ENCODE data around the gene MCM3. TPM values are rescaled to one million over a fixed set of nuclear protein-coding genes. Genes with fewer than 3 reads are reported as not detected.

Gene MCM3
- total and polyA plus RNA-seq, 7 experiments from 2014 or later: 20.3 to 157 (median 47.9) TPM

- peak in 1 of 9 donors; percentile 68 for DNase-seq
- intact Hi-C loops (cut with micrococcal nuclease): loop anchor here in 1 of 2 donors (2.0 to 5.0 kb wide), 2 partner anchors 65 to 165 kb away; no protein-coding TSS in a partner anchor
- no peaks in the 10 kb centered on the region for H3K36me3 ChIP-seq (ENCODE audit: control insufficient read depth in 2 of 3, insufficient read depth in 3 of 3, low read length in 3 of 3)
- no peaks in the 10 kb centered on the region for H3K9me3 Mint-ChIP-seq
- CTCF ChIA-PET: no interaction called here
- peaks cover 0 to 4% of the 10 kb centered on the region in 2 donors for H3K4me1 ChIP-seq (ENCODE audit: control insufficient read depth in 2 of 2, insufficient read depth in 2 of 2, low read length in 2 of 2)
- H3K27ac ChIP-seq (ENCODE audit: low read depth, low read length): no peak overlapping the region
- ATAC-seq: no peak
- POLR2A ChIA-PET: no interaction called here
- H3K4me3 ChIP-seq (ENCODE audit: low read length): no peak overlapping the region
- peaks cover 0 to 4% (median 0%) of the 10 kb centered on the region in 5 donors for H3K36me3 Mint-ChIP-seq
- H3K4me1 Mint-ChIP-seq: peaks cover 0 to 42% (median 3%) of the 10 kb centered on the region in 7 donors
- H3K9me3 ChIP-seq (ENCODE audit: control insufficient read depth in 2 of 3, low read length in 3 of 3): no peaks in the 10 kb centered on the region
- H3K4me3 Mint-ChIP-seq: peak overlapping the region in 1 of 10 donors; percentile 31
- H3K27me3 Mint-ChIP-seq: peaks cover 0 to 50% (median 3%) of the 10 kb centered on the region in 5 donors
- H3K27ac Mint-ChIP-seq: peak overlapping the region in 1 of 9 donors; percentile 60
- H3K27me3 ChIP-seq (ENCODE audit: control insufficient read depth in 2 of 2, insufficient read depth in 2 of 2, low read length in 2 of 2): peaks cover 0 to 4% of the 10 kb centered on the region in 2 donors
Measured at GRCh38 chr6:52227495-52227894, 57.0 kb downstream of the MCM3 start.

- intact Hi-C loops (cut with micrococcal nuclease): no loop called here
- no peaks in the 10 kb centered on the region for H3K36me3 Mint-ChIP-seq
- ChIA-PET CTCF (no interaction called here), POLR2A (no interaction called here)
- peak; percentile 20 for ATAC-seq
- H3K27ac ChIP-seq (ENCODE audit: low read depth, low read length): no peak overlapping the region
- H3K4me1 Mint-ChIP-seq: peaks cover 0 to 13% (median 6%) of the 10 kb centered on the region in 7 donors
- peaks cover 0 to 54% (median 3%) of the 10 kb centered on the region in 5 donors for H3K27me3 Mint-ChIP-seq
- no peaks in the 10 kb centered on the region for H3K27me3 ChIP-seq (ENCODE audit: control insufficient read depth in 2 of 2, insufficient read depth in 2 of 2, low read length in 2 of 2)
- H3K9me3 ChIP-seq (ENCODE audit: control insufficient read depth in 2 of 3, low read length in 3 of 3): no peaks in the 10 kb centered on the region
- no peak overlapping the region for H3K4me3 ChIP-seq (ENCODE audit: low read length)
- no peaks in the 10 kb centered on the region for H3K9me3 Mint-ChIP-seq
- H3K4me1 ChIP-seq (ENCODE audit: control insufficient read depth in 2 of 2, insufficient read depth in 2 of 2, low read length in 2 of 2): no peaks in the 10 kb centered on the region
- DNase-seq: peak in 1 of 9 donors; percentile 48
- no peak overlapping the region for H3K27ac Mint-ChIP-seq
- no peaks in the 10 kb centered on the region for H3K36me3 ChIP-seq (ENCODE audit: control insufficient read depth in 2 of 3, insufficient read depth in 3 of 3, low read length in 3 of 3)
- peak overlapping the region in 1 of 10 donors; percentile 13 for H3K4me3 Mint-ChIP-seq
Measured at GRCh38 chr6:52221302-52221701, 63.2 kb downstream of the MCM3 start.

- H3K4me3 Mint-ChIP-seq: no peak overlapping the region
- CTCF ChIA-PET: interaction anchor here (0.7 kb wide), 1 partner anchor 42 kb away, joined by 6 read pairs; no protein-coding TSS in a partner anchor
- Histone ChIP-seq H3K4me1 (ENCODE audit: control insufficient read depth in 2 of 2, insufficient read depth in 2 of 2, low read length in 2 of 2) (no peaks in the 10 kb centered on the region), H3K27me3 (ENCODE audit: control insufficient read depth in 2 of 2, insufficient read depth in 2 of 2, low read length in 2 of 2) (no peaks in the 10 kb centered on the region), H3K9me3 (ENCODE audit: control insufficient read depth in 2 of 3, low read length in 3 of 3) (no peaks in the 10 kb centered on the region), H3K4me3 (ENCODE audit: low read length) (no peak overlapping the region), H3K36me3 (ENCODE audit: control insufficient read depth in 2 of 3, insufficient read depth in 3 of 3, low read length in 3 of 3) (no peaks in the 10 kb centered on the region), H3K27ac (ENCODE audit: low read depth, low read length) (no peak overlapping the region)
- no peak overlapping the region for H3K27ac Mint-ChIP-seq
- intact Hi-C loops (cut with micrococcal nuclease): no loop called here
- no peaks in the 10 kb centered on the region for H3K36me3 Mint-ChIP-seq
- DNase-seq (no peak), ATAC-seq (no peak)
- H3K27me3 Mint-ChIP-seq: peaks cover 0 to 34% (median under 1%) of the 10 kb centered on the region in 5 donors
- POLR2A ChIA-PET: no interaction called here
- H3K9me3 Mint-ChIP-seq: no peaks in the 10 kb centered on the region
- peaks cover 2 to 13% (median 9%) of the 10 kb centered on the region in 7 donors for H3K4me1 Mint-ChIP-seq
Measured at GRCh38 chr6:52217761-52218160, 66.8 kb downstream of the MCM3 start.

GRCh38 chr6:52216932-52217575 lies 67.5 kb downstream of the MCM3 start:
- Mint-ChIP-seq H3K4me3 (no peak overlapping the region), H3K9me3 (no peaks in the 10 kb centered on the region), H3K36me3 (no peaks in the 10 kb centered on the region), H3K27ac (no peak overlapping the region), H3K27me3 (peaks cover 0 to 37% (median 6%) of the 10 kb centered on the region in 5 donors), H3K4me1 (peaks cover 5 to 18% (median 16%) of the 10 kb centered on the region in 7 donors)
- Histone ChIP-seq H3K4me1 (ENCODE audit: control insufficient read depth in 2 of 2, insufficient read depth in 2 of 2, low read length in 2 of 2) (no peaks in the 10 kb centered on the region), H3K27me3 (ENCODE audit: control insufficient read depth in 2 of 2, insufficient read depth in 2 of 2, low read length in 2 of 2) (no peaks in the 10 kb centered on the region), H3K4me3 (ENCODE audit: low read length) (no peak overlapping the region), H3K9me3 (ENCODE audit: control insufficient read depth in 2 of 3, low read length in 3 of 3) (no peaks in the 10 kb centered on the region), H3K27ac (ENCODE audit: low read depth, low read length) (no peak overlapping the region), H3K36me3 (ENCODE audit: control insufficient read depth in 2 of 3, insufficient read depth in 3 of 3, low read length in 3 of 3) (no peaks in the 10 kb centered on the region)
- intact Hi-C loops (cut with micrococcal nuclease): no loop called here
- DNase-seq (no peak), ATAC-seq (no peak)
- CTCF ChIA-PET: no interaction called here
- POLR2A ChIA-PET: no interaction called here

- H3K9me3 ChIP-seq (ENCODE audit: control insufficient read depth in 2 of 3, low read length in 3 of 3): no peaks in the 10 kb centered on the region
- ChIA-PET POLR2A (no interaction called here), CTCF (no interaction called here)
- peaks cover 0 to 37% (median 10%) of the 10 kb centered on the region in 5 donors for H3K27me3 Mint-ChIP-seq
- no peaks in the 10 kb centered on the region for H3K27me3 ChIP-seq (ENCODE audit: control insufficient read depth in 2 of 2, insufficient read depth in 2 of 2, low read length in 2 of 2)
- no peak overlapping the region for H3K4me3 Mint-ChIP-seq
- no peaks in the 10 kb centered on the region for H3K36me3 Mint-ChIP-seq
- no peak overlapping the region for H3K4me3 ChIP-seq (ENCODE audit: low read length)
- ATAC-seq (no peak), DNase-seq (no peak)
- no peaks in the 10 kb centered on the region for H3K36me3 ChIP-seq (ENCODE audit: control insufficient read depth in 2 of 3, insufficient read depth in 3 of 3, low read length in 3 of 3)
- H3K27ac Mint-ChIP-seq: no peak overlapping the region
- intact Hi-C loops (cut with micrococcal nuclease): no loop called here
- H3K9me3 Mint-ChIP-seq: no peaks in the 10 kb centered on the region
- no peaks in the 10 kb centered on the region for H3K4me1 ChIP-seq (ENCODE audit: control insufficient read depth in 2 of 2, insufficient read depth in 2 of 2, low read length in 2 of 2)
- H3K4me1 Mint-ChIP-seq: peaks cover 1 to 11% (median 11%) of the 10 kb centered on the region in 7 donors
- H3K27ac ChIP-seq (ENCODE audit: low read depth, low read length): no peak overlapping the region
Measured at GRCh38 chr6:52215787-52216186, 68.8 kb downstream of the MCM3 start.

Other genes with a start within 250 kb of the MCM3 start
- gene PKHD1, start 197.1 kb downstream of the MCM3 start, total RNA-seq: not detected
- gene PKHD1, start 197.1 kb downstream of the MCM3 start, polyA plus RNA-seq: not detected
- not detected for gene IL17A, start 98.4 kb downstream of the MCM3 start, total RNA-seq
- not detected for gene IL17A, start 98.4 kb downstream of the MCM3 start, polyA plus RNA-seq
- under 1 TPM in 1 of 5 experiments, not detected in 4; 0.48 TPM for gene IL17F, start 40.2 kb downstream of the MCM3 start, total RNA-seq
- not detected for gene IL17F, start 40.2 kb downstream of the MCM3 start, polyA plus RNA-seq
- 10 to 100 TPM in 3 of 5 experiments, 1 to 10 TPM in 2; 7.5 to 46.2 (median 21.6) TPM for gene PAQR8, start 77.4 kb upstream of the MCM3 start, total RNA-seq
- 10 to 100 TPM; 32.1 to 39.2 TPM for gene PAQR8, start 77.4 kb upstream of the MCM3 start, polyA plus RNA-seq
- 10 to 100 TPM in 2 of 5 experiments, 1 to 10 TPM in 3; 2.4 to 13.8 (median 6.0) TPM for gene EFHC1, start 135.6 kb upstream of the MCM3 start, total RNA-seq
- gene EFHC1, start 135.6 kb upstream of the MCM3 start, polyA plus RNA-seq: 1 to 10 TPM; 1.9 to 5.2 TPM